Activated T-cell treated with anti-CD3 and anti-CD28 coated beads for 4 hours (primary cell): ENCODE measurements around the gene NKX6-2.
"Not testable (repeated sequence)": the region's sequence is repeated elsewhere in the genome, so short reads cannot be mapped to it uniquely, and the experiment has no call there.

ENCODE experiments used
- DNase-seq: peaks from one replicate; pipeline ENCODE4 v3.0.0-alpha.2; 2020

NKX6-2 gene

DNA sequence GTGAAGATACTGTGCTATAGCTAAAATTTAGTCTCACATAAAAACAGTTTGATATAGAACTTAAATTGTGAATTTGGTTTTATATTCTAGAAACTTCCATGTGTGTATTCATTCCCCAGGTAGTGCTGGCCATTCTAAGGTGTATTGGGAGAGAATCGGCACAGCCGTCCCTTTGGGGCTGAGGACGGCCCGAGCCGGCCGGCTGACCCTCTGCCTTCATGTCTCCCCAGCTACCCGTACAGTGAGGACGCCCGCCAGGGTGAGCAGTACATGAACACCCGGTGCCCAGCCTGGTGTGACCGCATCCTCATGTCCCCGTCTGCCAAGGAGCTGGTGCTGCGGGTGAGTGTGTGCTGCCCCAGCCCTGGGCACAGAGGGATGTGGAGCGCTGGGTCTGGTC is 8.5 kb downstream of the NKX6-2 start:
- no peak for DNase-seq

- DNase-seq: no peak
Observed at GRCh38 chr10:132776821-132777220, 9.1 kb downstream of the NKX6-2 start.

- DNase-seq: no peak
Observed at GRCh38 chr10:132776186-132776585, 9.8 kb downstream of the NKX6-2 start.

GRCh38 chr10:132774902-132775863 is 10.8 kb downstream of the NKX6-2 start:
- no peak for DNase-seq

DNA sequence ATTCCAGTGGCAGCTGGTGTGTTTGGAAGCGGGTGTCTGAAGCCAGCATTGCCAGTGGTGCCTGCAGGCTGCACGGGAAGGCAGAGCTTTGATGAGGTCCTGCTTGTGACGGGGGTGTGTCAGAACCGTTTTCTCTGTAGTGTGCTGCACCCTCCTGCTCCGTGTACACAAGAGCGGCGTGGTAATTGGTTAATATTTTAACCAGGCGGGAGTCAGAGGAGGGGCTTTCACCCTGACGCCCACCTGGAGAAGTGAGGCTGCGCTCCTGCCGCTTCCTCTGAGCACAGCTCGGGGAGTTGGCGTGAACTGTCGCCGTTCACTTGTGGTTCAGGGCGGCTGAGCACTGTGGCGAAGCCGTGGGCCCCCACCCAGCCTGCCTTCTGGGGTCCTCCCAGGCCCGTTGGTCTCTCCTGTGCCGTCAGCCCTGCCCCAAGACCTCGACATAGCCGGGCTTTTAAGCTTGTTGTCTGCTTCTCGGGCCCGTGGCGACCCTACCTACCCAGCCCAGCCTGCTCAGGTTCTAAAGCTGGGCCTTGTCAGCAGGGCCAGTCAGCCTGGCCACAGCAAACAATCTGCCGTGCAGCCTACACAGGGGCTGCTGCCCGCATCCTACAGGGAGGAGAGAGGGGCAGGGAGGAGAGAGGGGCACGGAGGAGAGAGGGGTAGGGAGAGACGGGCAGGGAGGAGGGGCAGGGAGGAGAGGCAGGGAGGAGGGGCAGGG is 11.6 kb downstream of the NKX6-2 start:
- DNase-seq: no peak

- not testable (repeated sequence) for DNase-seq
Observed at GRCh38 chr10:132772816-132773215, 13.1 kb downstream of the NKX6-2 start.

DNA sequence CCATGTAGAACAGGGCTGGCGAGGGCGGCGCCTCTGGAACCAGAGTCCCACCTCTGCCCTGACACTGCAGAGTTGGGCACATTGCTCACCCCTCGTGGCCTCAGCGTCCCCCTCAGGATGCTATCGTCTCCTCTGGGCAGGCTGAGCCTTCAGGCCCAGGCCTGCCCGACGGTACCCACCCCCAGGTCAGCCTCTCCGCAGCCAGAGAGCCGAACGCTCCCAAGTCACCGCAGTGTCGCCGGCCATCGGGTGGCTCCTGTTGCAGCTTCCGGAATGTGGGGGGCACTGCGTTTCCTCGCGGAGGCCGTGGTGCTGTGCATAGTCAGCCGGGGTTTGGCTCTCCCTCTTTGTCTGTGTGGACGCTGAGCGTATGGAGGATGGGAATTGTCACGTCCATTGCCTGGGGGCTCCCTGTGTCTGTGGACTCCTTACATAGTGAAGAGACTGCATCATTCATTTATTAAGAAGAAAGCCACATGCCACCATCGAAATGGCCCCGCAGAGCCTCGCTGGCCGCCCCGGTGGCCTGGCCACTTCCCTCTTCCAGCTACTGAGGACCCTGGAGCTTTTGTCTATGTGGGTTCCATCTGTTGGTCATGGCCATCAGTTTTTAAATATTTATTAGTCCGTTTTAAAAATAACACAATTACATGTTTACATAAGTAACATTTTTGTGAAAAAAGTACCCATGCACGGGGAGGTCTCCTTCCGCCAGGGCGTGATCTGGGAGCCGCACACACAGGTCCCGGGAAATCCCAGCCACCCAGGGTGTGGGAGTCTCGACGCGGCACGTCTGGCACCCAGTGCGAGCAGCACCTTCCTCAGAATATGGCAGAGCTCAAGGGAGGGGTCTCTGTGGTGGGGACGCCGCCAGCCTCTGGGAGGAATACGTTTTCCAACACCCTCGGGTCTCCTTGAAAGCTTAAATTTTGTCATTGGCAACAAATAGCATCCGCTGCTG is 15.6 kb downstream of the NKX6-2 start:
- DNase-seq: no peak

GRCh38 chr10:132768346-132769248 is 17.4 kb downstream of the NKX6-2 start:
- no peak for DNase-seq

GRCh38 chr10:132766291-132766690 is 19.7 kb downstream of the NKX6-2 start:
- no peak for DNase-seq

DNA sequence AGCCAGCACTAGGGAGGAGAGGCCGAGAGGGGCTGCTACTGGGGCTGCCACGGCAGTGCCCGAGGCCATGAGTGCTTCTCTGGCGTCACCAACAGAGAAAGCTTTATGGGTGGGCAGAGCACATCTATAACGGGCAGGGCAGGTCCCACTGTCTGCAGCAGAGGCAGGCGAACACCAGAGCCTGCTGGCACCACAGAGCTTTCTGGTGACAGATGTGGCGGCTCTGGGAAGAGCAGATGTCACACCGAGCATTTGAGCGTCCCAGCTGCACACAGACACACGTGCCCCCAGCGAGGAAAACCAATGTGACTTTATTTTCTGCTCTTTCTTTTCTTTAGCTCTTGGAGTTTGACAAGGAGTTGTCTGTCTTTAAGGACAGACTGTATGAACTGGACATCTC is 20.5 kb downstream of the NKX6-2 start:
- DNase-seq: no peak

GRCh38 chr10:132764108-132764507 is 21.8 kb downstream of the NKX6-2 start:
- DNase-seq: no peak

DNA sequence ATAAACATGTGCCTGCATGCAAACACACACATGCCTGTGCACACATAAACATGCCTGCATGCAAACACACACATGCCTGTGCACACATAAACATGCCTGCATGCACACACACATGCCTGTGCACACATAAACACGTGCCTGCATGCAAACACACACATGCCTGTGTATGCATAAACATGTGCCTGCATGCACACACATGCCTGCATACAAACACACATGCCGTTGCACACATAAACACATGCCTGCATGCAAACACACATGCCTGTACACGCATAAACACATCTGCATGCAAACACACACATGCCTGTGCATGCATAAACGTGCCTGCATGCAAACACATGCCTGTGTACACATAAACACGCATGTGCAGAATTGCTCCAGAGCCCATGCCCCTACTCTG is 22.4 kb downstream of the NKX6-2 start:
- no peak for DNase-seq

DNA sequence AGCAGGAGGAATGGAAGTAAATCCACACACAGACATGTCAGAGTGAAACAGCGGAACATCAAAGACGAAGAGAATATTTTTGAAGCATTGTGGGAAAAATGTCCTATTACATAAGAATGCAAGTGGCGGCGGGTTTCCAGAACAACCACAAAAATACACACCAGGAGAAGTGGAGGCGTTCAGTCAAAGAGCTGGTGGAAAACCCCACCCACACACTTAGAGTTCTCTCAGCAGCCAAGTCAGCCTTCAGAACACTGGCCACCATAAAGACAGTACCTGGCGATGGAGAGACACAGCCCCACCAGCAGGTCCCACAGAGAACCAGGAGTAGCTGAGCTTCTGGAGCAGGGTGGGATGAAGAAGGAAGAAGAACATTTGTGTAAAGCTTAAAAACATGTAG is 23.7 kb downstream of the NKX6-2 start:
- no peak for DNase-seq

DNA sequence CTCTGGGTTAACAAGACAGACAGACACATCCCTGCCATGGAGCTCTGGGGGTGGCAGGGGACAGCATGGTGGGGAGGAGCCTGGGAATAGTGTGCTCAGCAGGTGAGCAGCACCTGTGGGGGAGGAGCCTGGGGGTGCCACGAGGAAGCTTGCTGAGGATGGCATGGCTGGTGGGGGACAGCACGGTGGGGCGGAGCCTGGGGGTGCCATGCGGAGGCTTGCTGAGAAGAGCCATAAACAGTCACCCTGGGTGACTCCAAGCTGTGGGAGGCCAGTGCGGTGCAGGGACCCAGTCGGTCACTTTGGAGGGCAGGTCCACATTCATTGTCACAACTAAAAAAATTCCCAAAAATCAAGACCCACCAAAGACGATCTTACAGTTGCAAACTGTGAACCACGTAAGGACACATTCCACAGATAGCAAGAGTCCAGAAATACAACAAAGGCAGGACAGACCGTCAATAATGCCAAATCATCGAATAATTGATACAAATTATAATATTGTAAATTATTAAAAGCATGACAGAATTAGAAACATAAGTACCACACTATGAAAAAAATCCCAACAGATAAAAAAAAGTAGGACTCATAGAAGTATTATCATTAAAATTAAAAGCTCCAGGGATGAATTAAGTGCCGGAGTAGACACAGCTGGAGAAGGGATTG is 24.4 kb downstream of the NKX6-2 start:
- DNase-seq: no peak

GRCh38 chr10:132758865-132759264 is 27.1 kb downstream of the NKX6-2 start:
- no peak for DNase-seq

- no peak for DNase-seq
Observed at GRCh38 chr10:132757171-132757570, 28.8 kb downstream of the NKX6-2 start.

- DNase-seq: no peak
Observed at GRCh38 chr10:132756591-132756990, 29.4 kb downstream of the NKX6-2 start.

DNA sequence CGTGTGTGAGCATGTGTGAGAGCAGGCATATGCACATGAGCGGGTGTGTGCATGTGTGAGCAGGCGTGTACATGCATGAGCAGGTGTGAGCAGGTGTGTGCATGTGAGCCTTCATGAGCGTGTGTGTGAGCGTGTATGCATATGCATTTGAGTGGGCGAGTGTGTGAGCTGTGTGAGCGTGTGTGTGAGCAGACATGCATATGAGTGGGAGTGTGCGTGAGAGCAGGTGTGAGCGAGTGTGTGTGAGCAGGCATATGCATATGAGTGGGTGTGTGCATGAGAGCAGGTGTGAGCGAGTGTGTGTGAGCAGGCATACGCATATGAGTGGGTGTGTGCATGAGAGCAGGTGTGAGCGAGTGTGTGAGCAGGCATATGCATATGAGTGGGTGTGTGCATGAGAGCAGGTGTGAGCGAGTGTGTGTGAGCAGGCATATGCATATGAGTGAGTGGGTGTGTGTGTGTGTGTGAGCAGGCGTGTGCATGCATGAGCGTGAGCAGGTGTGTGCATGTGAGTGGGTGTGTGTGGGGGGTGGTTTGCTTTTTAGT is 30.7 kb downstream of the NKX6-2 start:
- no peak for DNase-seq

DNA sequence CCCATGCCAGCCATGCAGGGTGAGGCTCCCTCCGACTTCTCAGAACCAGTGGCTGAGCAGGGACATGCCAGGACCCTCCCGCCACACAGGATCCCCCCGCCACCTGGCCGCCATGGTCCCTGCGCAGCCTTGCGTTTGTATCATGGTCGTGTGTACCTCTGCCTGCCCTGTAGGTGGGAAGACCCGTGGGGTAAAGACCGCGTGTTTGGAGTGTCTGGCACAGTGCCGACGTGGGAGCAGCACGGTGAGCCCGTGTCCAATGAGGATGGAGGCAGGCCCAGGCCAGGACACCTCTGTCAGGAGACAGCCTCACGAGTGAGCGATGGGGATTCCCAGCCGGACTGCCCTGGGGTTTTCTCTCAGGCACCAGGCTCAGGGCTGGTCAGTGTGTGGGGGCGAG is 31.9 kb downstream of the NKX6-2 start:
- no peak for DNase-seq

DNA sequence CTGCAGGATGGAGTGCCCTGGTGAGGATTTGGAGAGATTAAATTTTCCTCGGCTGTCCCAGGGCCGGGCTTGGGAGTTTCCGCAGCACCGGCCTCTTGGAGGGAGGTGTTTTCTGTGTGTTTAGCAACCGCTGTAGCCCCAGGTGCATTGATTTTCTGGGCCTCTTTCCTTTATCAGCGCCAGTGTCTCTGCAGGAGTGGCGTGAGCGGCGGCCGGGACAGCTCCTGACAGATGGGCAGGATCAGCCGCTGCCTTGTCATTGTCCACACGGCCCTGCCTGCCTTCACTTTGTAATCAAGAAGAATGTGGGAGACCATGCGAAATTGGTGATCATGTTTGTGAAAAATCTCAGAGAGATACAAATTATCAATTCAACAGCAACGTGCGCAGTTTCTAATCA is 32.4 kb downstream of the NKX6-2 start:
- DNase-seq: no peak

DNA sequence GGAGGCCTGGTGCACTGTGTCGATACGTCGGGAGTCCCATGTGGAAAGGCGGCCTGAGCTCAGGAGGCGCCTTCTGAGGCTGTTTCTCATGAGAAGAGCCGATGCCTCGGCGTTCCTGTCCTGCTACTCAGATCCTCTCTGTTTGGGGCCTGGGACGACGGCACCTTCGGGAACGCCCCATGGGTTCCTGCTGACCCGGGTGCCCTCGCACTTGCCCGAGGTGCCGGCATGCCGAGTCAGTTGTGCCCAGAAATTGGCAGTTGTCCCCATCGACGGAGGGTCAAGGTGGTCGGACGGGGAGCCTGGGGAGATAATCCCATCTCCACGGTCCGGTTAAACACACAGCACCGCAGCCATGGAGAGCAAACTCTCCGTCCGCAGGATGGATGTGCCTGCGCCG is 33.0 kb downstream of the NKX6-2 start:
- DNase-seq: no peak
